DOHH2 (cell line): ENCODE data around the gene ACACB.

ENCODE experiments used
- H3F3A ChIP-seq: fragments of 200-600 bp; sonication (generic), shearing (Covaris generic); 2 replicates; pipeline ENCODE4 v1.6.0; 2016; ENCODE audit warnings: antibody characterized with exemption, mild to moderate bottlenecking; ENCODE audit not compliant: control insufficient read depth, insufficient read depth
- H3K27ac ChIP-seq: fragments of 200-600 bp; sonication (generic); 2 replicates; pipeline ENCODE4 v1.5.1; 2014; ENCODE audit warnings: low read depth, mild to moderate bottlenecking, low read length, moderate library complexity
- H3K27me3 ChIP-seq: fragments of 200-600 bp; sonication (generic); 2 replicates; pipeline ENCODE4 v1.6.1; 2014; ENCODE audit warnings: mild to moderate bottlenecking, low read length, mixed read lengths; ENCODE audit not compliant: control insufficient read depth
- H3K36me3 ChIP-seq: fragments of 200-600 bp; sonication (generic); 2 replicates; pipeline ENCODE4 v1.6.1; 2014; ENCODE audit warnings: mild to moderate bottlenecking, low read length, moderate library complexity, mixed read lengths; ENCODE audit not compliant: control insufficient read depth
- H3K4me1 ChIP-seq: fragments of 200-600 bp; sonication (generic); 2 replicates; pipeline ENCODE4 v1.6.1; 2014; ENCODE audit warnings: mild to moderate bottlenecking, low read length, mixed read lengths; ENCODE audit not compliant: control insufficient read depth
- H3K4me2 ChIP-seq: fragments of 200-600 bp; sonication (generic); 2 replicates; pipeline ENCODE4 v1.6.0; 2014; ENCODE audit warnings: mild to moderate bottlenecking, low read length, moderate library complexity
- H3K4me3 ChIP-seq: fragments of 200-600 bp; sonication (generic); 2 replicates; pipeline ENCODE4 v1.5.1; 2014; ENCODE audit warnings: mild to moderate bottlenecking, low read length, mixed read lengths
- H3K79me2 ChIP-seq: fragments of 200-600 bp; sonication (generic); 2 replicates; pipeline ENCODE4 v1.6.1; 2014; ENCODE audit warnings: mild to moderate bottlenecking, low read length, mixed read lengths; ENCODE audit not compliant: control insufficient read depth
- H3K9me2 ChIP-seq: fragments of 200-600 bp; sonication (generic); replicated peaks from 2 replicates; pipeline ENCODE4 v1.6.1; 2014; ENCODE audit warnings: mild to moderate bottlenecking, low read length, mixed read lengths; ENCODE audit not compliant: control insufficient read depth
- H3K9me3 ChIP-seq: fragments of 200-600 bp; sonication (generic); 2 replicates; pipeline ENCODE4 v1.6.1; 2014; ENCODE audit warnings: antibody characterized with exemption, low read length, mixed read lengths; ENCODE audit not compliant: control insufficient read depth, insufficient read depth
- H4K20me1 ChIP-seq: fragments of 200-600 bp; sonication (generic); 2 replicates; pipeline ENCODE4 v1.6.0; 2014; ENCODE audit warnings: low read depth, mild to moderate bottlenecking, antibody characterized with exemption, low read length, moderate library complexity; ENCODE audit not compliant: control insufficient read depth, insufficient read depth
- CTCF ChIP-seq: fragments of 200-600 bp; sonication (generic); IDR thresholded peaks from one replicate; pipeline ENCODE4 v1.5.1; 2014; ENCODE audit warnings: antibody characterized with exemption, mild to moderate bottlenecking, low read depth, low read length; ENCODE audit not compliant: poor library complexity, severe bottlenecking
- EZH2phosphoT487 ChIP-seq: fragments of 200-600 bp; sonication (generic); IDR thresholded peaks from 2 replicates; pipeline ENCODE4 v1.6.1; 2017; ENCODE audit warnings: borderline replicate concordance, mild to moderate bottlenecking, antibody characterized with exemption, low read length, moderate library complexity, mixed read lengths

Gene ACACB

GRCh38 chr12:109291117-109291516 lies 174.7 kb downstream of the ACACB start:
- Histone ChIP-seq H3F3A (no peaks in the 10 kb centered on the region), H3K36me3 (no peaks in the 10 kb centered on the region), H4K20me1 (no peaks in the 10 kb centered on the region), H3K27ac (no peak overlapping the region), H3K9me2 (no peaks in the 10 kb centered on the region), H3K9me3 (no peaks in the 10 kb centered on the region), H3K4me3 (no peak overlapping the region), H3K4me1 (no peaks in the 10 kb centered on the region), H3K27me3 (no peaks in the 10 kb centered on the region), H3K4me2 (no peak overlapping the region), H3K79me2 (no peaks in the 10 kb centered on the region)
- no peak for TF ChIP-seq CTCF

- Histone ChIP-seq H3F3A (no peaks in the 10 kb centered on the region), H3K27me3 (no peaks in the 10 kb centered on the region), H3K4me2 (no peak overlapping the region), H3K36me3 (no peaks in the 10 kb centered on the region), H3K79me2 (no peaks in the 10 kb centered on the region), H3K9me2 (no peaks in the 10 kb centered on the region), H3K9me3 (no peaks in the 10 kb centered on the region), H3K4me1 (no peaks in the 10 kb centered on the region), H3K4me3 (no peak overlapping the region), H4K20me1 (no peaks in the 10 kb centered on the region), H3K27ac (no peak overlapping the region)
- TF ChIP-seq CTCF (no peak), EZH2phosphoT487 (no peak)
These were observed 175.3 kb downstream of the ACACB start for GRCh38 chr12:109291521-109292341.

GRCh38 chr12:109292342-109292711 lies 175.9 kb downstream of the ACACB start:
- Histone ChIP-seq H4K20me1 (no peaks in the 10 kb centered on the region), H3K4me1 (no peaks in the 10 kb centered on the region), H3K27ac (no peak overlapping the region), H3K27me3 (no peaks in the 10 kb centered on the region), H3K79me2 (no peaks in the 10 kb centered on the region), H3F3A (no peaks in the 10 kb centered on the region), H3K4me2 (no peak overlapping the region), H3K4me3 (no peak overlapping the region), H3K9me2 (no peaks in the 10 kb centered on the region), H3K9me3 (no peaks in the 10 kb centered on the region), H3K36me3 (no peaks in the 10 kb centered on the region)
- no peak for TF ChIP-seq EZH2phosphoT487
- no peak for TF ChIP-seq CTCF
